SU-DHL-6 (cell line): ENCODE data around the gene EME1.

Experiments
- H2AFZ ChIP-seq: fragments of 200-600 bp; sonication (generic); 2 replicates; pipeline ENCODE4 v1.6.1; 2014; ENCODE audit warnings: low read depth, mild to moderate bottlenecking, moderate library complexity, mixed read lengths, antibody characterized with exemption, low read length; ENCODE audit not compliant: severe bottlenecking
- H3F3A ChIP-seq: fragments of 200-600 bp; shearing (Covaris generic); 2 replicates; pipeline ENCODE4 v1.6.0; 2016; ENCODE audit warnings: antibody characterized with exemption, mild to moderate bottlenecking; ENCODE audit not compliant: insufficient read depth
- H3K27ac ChIP-seq: fragments of 200-600 bp; sonication (generic); 2 replicates; pipeline ENCODE4 v1.5.1; 2016; ENCODE audit warnings: low read depth, mild to moderate bottlenecking, low read length, moderate library complexity, mixed read lengths
- H3K27me3 ChIP-seq: fragments of 200-600 bp; sonication (generic), shearing (Covaris generic); 2 replicates; pipeline ENCODE4 v1.6.0; 2014; ENCODE audit warnings: mild to moderate bottlenecking, low read length
- H3K36me3 ChIP-seq: fragments of 200-600 bp; sonication (generic); 2 replicates; pipeline ENCODE4 v1.6.1; 2014; ENCODE audit warnings: mild to moderate bottlenecking, low read length, mixed read lengths
- H3K4me2 ChIP-seq: fragments of 300-600, 200-600 bp; shearing (Covaris generic), sonication (generic); 2 replicates; pipeline ENCODE4 v1.6.0; 2014; ENCODE audit warnings: low read length, low read depth, mild to moderate bottlenecking; ENCODE audit not compliant: poor library complexity, severe bottlenecking
- H3K4me3 ChIP-seq: fragments of 200-600 bp; sonication (generic); 2 replicates; pipeline ENCODE4 v1.5.1; 2014; ENCODE audit warnings: antibody characterized with exemption, low read length, mild to moderate bottlenecking, mixed read lengths; ENCODE audit not compliant: insufficient read depth, poor library complexity, severe bottlenecking
- H3K79me2 ChIP-seq: fragments of 200-600 bp; sonication (generic); 2 replicates; pipeline ENCODE4 v1.6.1; 2014; ENCODE audit warnings: mild to moderate bottlenecking, low read length, moderate library complexity; ENCODE audit not compliant: insufficient read depth
- H3K9ac ChIP-seq: fragments of 200-600 bp; sonication (generic); 2 replicates; pipeline ENCODE4 v1.7.0; 2014; ENCODE audit warnings: mild to moderate bottlenecking, low read length
- H3K9me2 ChIP-seq: fragments of 200-600 bp; sonication (generic); replicated peaks from 2 replicates; pipeline ENCODE4 v1.6.1; 2014; ENCODE audit warnings: low read length; ENCODE audit not compliant: insufficient read depth
- H3K9me3 ChIP-seq: fragments of 200-600 bp; sonication (generic); 2 replicates; pipeline ENCODE4 v1.6.1; 2014; ENCODE audit warnings: low read length, mixed read lengths; ENCODE audit not compliant: insufficient read depth
- H4K20me1 ChIP-seq: fragments of 200-600 bp; sonication (generic); 2 replicates; pipeline ENCODE4 v1.6.1; 2014; ENCODE audit warnings: low read depth, mild to moderate bottlenecking, antibody characterized with exemption, low read length, moderate library complexity, mixed read lengths
- CTCF ChIP-seq: fragments of 200-600 bp; sonication (generic); IDR thresholded peaks from one replicate; pipeline ENCODE4 v1.5.1; 2017; ENCODE audit warnings: antibody characterized with exemption, mild to moderate bottlenecking, low read length, moderate library complexity; ENCODE audit not compliant: insufficient read depth, poor library complexity, severe bottlenecking
- EZH2phosphoT487 ChIP-seq: fragments of 200-600 bp; sonication (generic), shearing (Covaris generic); conservative IDR thresholded peaks from 2 replicates; pipeline ENCODE4 v1.6.1; 2018; ENCODE audit warnings: mild to moderate bottlenecking, antibody characterized with exemption, low read length, moderate library complexity, mixed read lengths

EME1 gene

GRCh38 chr17:50350733-50351132 is 22.3 kb upstream of the EME1 start:
- Histone ChIP-seq H3K4me2 (no peak overlapping the region), H3K4me3 (no peak overlapping the region), H3K36me3 (no peaks in the 10 kb centered on the region), H3K9me3 (no peaks in the 10 kb centered on the region), H3K9me2 (no peaks in the 10 kb centered on the region), H3K27me3 (no peaks in the 10 kb centered on the region), H3K27ac (no peak overlapping the region), H3K9ac (no peak overlapping the region), H2AFZ (no peak overlapping the region), H4K20me1 (no peaks in the 10 kb centered on the region), H3K79me2 (0 out of 2 replicates have a peak, but pooled peaks cover 8% of the 10 kb centered on the region), H3F3A (no peaks in the 10 kb centered on the region)
- TF ChIP-seq EZH2phosphoT487 (no peak), CTCF (no peak)

DNA sequence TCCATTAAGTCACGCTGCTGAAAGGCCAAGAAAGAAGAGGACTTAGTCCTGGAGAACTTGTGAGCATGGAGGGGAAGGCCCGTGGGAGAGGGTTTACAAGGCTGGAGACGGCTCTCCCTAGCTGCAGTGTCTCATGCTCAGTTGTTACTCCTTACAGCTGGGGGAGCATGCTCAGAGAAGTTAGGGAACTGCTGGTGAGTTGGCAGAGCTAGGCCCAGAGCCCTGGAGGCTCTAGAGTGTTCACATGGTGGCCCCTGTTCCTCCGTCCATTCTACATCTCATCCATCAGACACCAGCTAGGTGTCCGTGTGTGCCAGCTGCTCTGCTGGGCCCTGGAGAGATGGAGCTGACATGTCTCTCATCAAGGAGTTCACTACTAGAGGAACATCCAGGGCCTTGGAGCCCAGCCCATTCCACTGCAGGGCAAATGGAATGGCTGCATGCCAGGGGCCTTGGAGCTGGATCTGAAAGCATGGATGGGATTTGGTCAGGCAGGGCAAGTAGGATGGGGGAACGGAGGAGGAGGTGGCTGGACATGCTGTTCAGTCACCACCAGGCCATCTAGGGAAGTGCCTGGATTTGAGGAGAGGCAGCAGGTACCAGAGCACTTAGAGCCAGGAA is 20.8 kb upstream of the EME1 start:
- H3K4me2 ChIP-seq, result no peak overlapping the region
- H3K27me3 ChIP-seq, result no peaks in the 10 kb centered on the region
- H3K4me3 ChIP-seq, result no peak overlapping the region
- no peaks in the 10 kb centered on the region for H3K36me3 ChIP-seq
- H3K9me3 ChIP-seq, result no peaks in the 10 kb centered on the region
- H3K27ac ChIP-seq, result no peak overlapping the region
- H2AFZ ChIP-seq, result no peak overlapping the region
- H3F3A ChIP-seq, result no peaks in the 10 kb centered on the region
- H3K79me2 ChIP-seq, result 0 out of 2 replicates have a peak, but pooled peaks cover 5% of the 10 kb centered on the region
- no peaks in the 10 kb centered on the region for H3K9me2 ChIP-seq
- TF ChIP-seq EZH2phosphoT487, result no peak
- TF ChIP-seq CTCF, result no peak
- H3K9ac ChIP-seq, result no peak overlapping the region
- H4K20me1 ChIP-seq, result no peaks in the 10 kb centered on the region

- H3K79me2 ChIP-seq, result no peaks in the 10 kb centered on the region
- no peak overlapping the region for H2AFZ ChIP-seq
- H3K4me3 ChIP-seq, result no peak overlapping the region
- no peaks in the 10 kb centered on the region for H3K27me3 ChIP-seq
- H3K27ac ChIP-seq, result no peak overlapping the region
- H3K9me2 ChIP-seq, result no peaks in the 10 kb centered on the region
- H4K20me1 ChIP-seq, result no peaks in the 10 kb centered on the region
- H3K4me2 ChIP-seq, result no peak overlapping the region
- no peaks in the 10 kb centered on the region for H3K36me3 ChIP-seq
- no peaks in the 10 kb centered on the region for H3F3A ChIP-seq
- no peak overlapping the region for H3K9ac ChIP-seq
- no peaks in the 10 kb centered on the region for H3K9me3 ChIP-seq
- TF ChIP-seq CTCF (no peak), EZH2phosphoT487 (no peak)
Measured at GRCh38 chr17:50352693-50353599, 20.1 kb upstream of the EME1 start.
